A673 (cell line): Measurements from ENCODE around the gene ADAMTSL2. TPM values are rescaled to one million over a fixed set of nuclear protein-coding genes. Genes with fewer than 3 reads are reported as not detected.

ENCODE experiments used
- BruUV-seq: library from RNA; stranded (reverse); fragments of 400-500 nt; replicated peaks from 2 replicates; lab custom pipeline; 2021; lab: Mats Ljungman, UMichigan
- CTCF ChIA-PET: fragments of 300-600 bp; sonication (Branson Sonifier 250); formaldehyde crosslinking; loops from one replicate; lab custom pipeline; 2022; ENCODE audit warnings: antibody characterized with exemption; lab: Charles Lee
- POLR2A ChIA-PET: fragments of 300-600 bp; sonication (Branson Sonifier 250); formaldehyde crosslinking; loops from one replicate; lab custom pipeline; 2022; ENCODE audit warnings: antibody characterized with exemption; ENCODE audit not compliant: low non-redundant PET; lab: Charles Lee
- DNase-seq: peaks from one replicate; pipeline ENCODE4 v3.0.0-alpha.2; 2015; ENCODE audit warnings: low spot score
- H3K27ac ChIP-seq: fragments of 200-600 bp; sonication (generic); 2 replicates; pipeline ENCODE4 v1.5.1; 2016; ENCODE audit warnings: mixed run types, low read depth, mild to moderate bottlenecking, mixed read lengths, antibody characterized with exemption, low read length; ENCODE audit not compliant: poor library complexity, severe bottlenecking
- H3K27me3 ChIP-seq: fragments of 200-600 bp; sonication (generic); replicated peaks from 2 replicates; pipeline ENCODE4 v1.6.1; 2017; ENCODE audit warnings: mixed run types, low read depth, mild to moderate bottlenecking, mixed read lengths, antibody characterized with exemption, low read length; ENCODE audit not compliant: insufficient read depth, poor library complexity
- H3K36me3 ChIP-seq: fragments of 200-600 bp; sonication (generic); 2 replicates; pipeline ENCODE4 v1.6.1; 2016; ENCODE audit warnings: mixed run types, mild to moderate bottlenecking, mixed read lengths, antibody characterized with exemption, low read length; ENCODE audit not compliant: insufficient read depth, poor library complexity, severe bottlenecking
- H3K4me1 ChIP-seq: fragments of 200-600 bp; sonication (generic); 2 replicates; pipeline ENCODE4 v1.6.1; 2017; ENCODE audit warnings: mixed run types, mild to moderate bottlenecking, mixed read lengths, antibody characterized with exemption, low read length; ENCODE audit not compliant: insufficient read depth, poor library complexity, severe bottlenecking
- H3K4me3 ChIP-seq: fragments of 200-600 bp; sonication (generic); 2 replicates; pipeline ENCODE4 v1.5.1; 2016; ENCODE audit warnings: low read depth, mixed run types, mild to moderate bottlenecking, mixed read lengths, low read length; ENCODE audit not compliant: poor library complexity, severe bottlenecking
- H3K9me3 ChIP-seq: fragments of 200-600 bp; sonication (generic); 2 replicates; pipeline ENCODE4 v1.6.1; 2016; ENCODE audit warnings: mixed run types, low read depth, mild to moderate bottlenecking, mixed read lengths, antibody characterized with exemption, low read length; ENCODE audit not compliant: poor library complexity, severe bottlenecking
- EZH2 ChIP-seq: fragments of 200-600 bp; sonication (generic); IDR thresholded peaks from 2 replicates; pipeline ENCODE4 v1.6.1; 2017; ENCODE audit warnings: borderline replicate concordance, low read depth, mild to moderate bottlenecking, mixed read lengths, antibody characterized with exemption, low read length; ENCODE audit not compliant: poor library complexity, severe bottlenecking
- intact Hi-C: fragments of 100-400 bp; cut with micrococcal nuclease; formaldehyde crosslinking; loops from one replicate; pipeline ENCODE4 v1.10.0; 2022; ENCODE audit not compliant: unreplicated experiment
- total RNA-seq: library from RNA; stranded (reverse); gene quantifications from 2 replicates; pipeline ENCODE4 v1.2.3, GENCODE V29; 2021
- TF ChIP-seq, protein P1 (sequence below): fragments of 300-800, 200-600 bp; sonication (generic); conservative IDR thresholded peaks from 2 replicates; pipeline ENCODE4 v1.5.1; 2017; ENCODE audit warnings: low read depth, mild to moderate bottlenecking, antibody characterized with exemption, low read length, moderate library complexity, mixed read lengths

ADAMTSL2 gene
- total RNA-seq, 1 experiment from 2014 or later = 0.06 TPM

DNA sequence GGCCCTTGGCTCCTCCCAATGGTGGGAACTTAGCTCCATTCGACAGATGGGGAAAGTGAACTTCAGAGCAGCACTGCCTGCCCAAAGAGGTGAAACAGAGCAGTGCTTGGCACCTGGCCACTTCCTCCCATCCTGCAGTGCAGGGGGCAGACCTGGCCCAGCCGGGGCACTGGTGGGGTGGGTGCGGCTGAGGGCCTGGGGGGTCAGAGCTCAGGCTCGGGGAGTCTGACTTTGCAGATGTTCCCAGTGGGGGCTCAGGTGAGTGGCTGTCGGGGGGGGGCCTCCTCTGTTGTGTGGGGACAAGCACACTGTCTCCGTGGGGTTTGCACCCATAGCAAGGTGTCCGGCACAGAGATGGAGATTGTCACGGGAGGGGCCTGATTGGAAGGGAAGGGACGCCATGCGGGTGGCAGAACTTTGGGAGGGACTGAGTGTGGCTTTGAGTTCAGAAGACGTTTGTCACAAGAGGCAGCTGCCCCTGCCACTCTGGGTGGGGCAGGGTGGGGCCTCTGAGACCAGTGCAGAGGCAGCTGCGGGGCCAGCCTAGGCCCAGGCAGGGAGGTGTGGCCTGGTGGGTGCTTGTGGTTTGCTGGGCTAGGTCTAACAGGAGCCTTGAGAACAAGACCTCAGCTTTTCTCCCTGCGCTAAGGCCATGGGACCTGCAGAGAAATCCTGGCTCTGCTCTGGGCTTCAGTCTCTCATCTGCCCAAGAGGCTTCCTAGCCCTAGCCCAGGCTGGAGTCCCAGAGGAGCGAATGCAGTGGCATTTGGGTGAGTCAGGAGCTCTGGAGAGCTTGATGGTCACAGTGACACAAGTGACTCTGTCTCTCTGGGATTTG, 12.2 kb upstream of the ADAMTSL2 start:
- Histone ChIP-seq H3K9me3 (no peaks in the 10 kb centered on the region), H3K27me3 (no peaks in the 10 kb centered on the region), H3K36me3 (no peaks in the 10 kb centered on the region), H3K27ac (no peak overlapping the region), H3K4me3 (no peak overlapping the region), H3K4me1 (peaks cover 15% of the 10 kb centered on the region)
- TF ChIP-seq EZH2 = no peak
- ChIA-PET CTCF (interaction anchor here (0.6 kb wide), 1 partner anchor 23 kb away, joined by 3 read pairs; no protein-coding TSS in a partner anchor), POLR2A (no interaction called here)
- intact Hi-C loops = no loop called here
- no peak for DNase-seq
- BruUV-seq = no TSS peak

DNA sequence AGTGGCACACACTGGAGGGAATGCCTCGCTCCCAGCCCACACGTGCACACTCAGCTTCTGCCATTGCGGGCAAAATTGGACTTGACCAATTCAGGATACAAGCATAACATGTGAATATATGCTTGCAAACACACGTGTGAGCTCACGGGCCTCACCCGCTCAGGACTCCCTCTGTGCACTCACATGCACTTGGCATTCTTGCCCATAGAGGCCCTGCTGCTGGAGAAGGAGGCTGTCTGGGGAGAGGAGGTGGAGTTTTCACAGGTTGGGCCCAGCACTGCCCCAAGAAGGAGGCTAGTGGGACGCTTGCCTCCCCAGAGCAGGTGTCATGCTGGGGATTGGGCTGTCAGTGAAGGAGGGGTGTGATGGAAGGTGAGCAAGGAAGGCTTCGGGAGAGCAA, 11.4 kb upstream of the ADAMTSL2 start:
- BruUV-seq = no TSS peak
- Histone ChIP-seq H3K4me1 (peaks cover 19% of the 10 kb centered on the region), H3K27ac (no peak overlapping the region), H3K27me3 (no peaks in the 10 kb centered on the region), H3K9me3 (no peaks in the 10 kb centered on the region), H3K36me3 (no peaks in the 10 kb centered on the region), H3K4me3 (no peak overlapping the region)
- no peak for DNase-seq
- intact Hi-C loops = no loop called here
- TF ChIP-seq, protein P1, sequence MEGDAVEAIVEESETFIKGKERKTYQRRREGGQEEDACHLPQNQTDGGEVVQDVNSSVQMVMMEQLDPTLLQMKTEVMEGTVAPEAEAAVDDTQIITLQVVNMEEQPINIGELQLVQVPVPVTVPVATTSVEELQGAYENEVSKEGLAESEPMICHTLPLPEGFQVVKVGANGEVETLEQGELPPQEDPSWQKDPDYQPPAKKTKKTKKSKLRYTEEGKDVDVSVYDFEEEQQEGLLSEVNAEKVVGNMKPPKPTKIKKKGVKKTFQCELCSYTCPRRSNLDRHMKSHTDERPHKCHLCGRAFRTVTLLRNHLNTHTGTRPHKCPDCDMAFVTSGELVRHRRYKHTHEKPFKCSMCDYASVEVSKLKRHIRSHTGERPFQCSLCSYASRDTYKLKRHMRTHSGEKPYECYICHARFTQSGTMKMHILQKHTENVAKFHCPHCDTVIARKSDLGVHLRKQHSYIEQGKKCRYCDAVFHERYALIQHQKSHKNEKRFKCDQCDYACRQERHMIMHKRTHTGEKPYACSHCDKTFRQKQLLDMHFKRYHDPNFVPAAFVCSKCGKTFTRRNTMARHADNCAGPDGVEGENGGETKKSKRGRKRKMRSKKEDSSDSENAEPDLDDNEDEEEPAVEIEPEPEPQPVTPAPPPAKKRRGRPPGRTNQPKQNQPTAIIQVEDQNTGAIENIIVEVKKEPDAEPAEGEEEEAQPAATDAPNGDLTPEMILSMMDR = no peak
- no peak for TF ChIP-seq EZH2
- ChIA-PET CTCF (no interaction called here), POLR2A (no interaction called here)

DNA sequence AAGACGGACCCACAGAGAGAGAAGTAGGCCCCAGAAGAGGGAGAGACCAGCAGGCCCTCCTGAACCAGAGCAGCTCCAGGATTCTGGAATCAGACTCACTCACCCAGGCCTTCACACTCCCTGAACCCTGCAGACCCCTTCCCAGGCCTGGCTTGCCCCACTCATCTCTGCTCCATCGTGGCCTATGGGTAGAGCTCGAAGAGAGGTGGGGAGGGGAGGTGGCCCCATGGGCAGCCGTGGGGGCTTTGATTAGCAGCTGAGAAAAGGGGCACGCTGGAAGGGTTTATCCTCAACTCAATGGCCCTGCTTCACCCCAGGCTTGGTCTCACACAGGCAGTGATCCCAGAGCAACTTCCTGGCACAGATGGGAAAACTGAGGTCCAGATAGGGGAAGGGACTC, 10.4 kb upstream of the ADAMTSL2 start:
- no peak for DNase-seq
- ChIA-PET POLR2A (interaction anchor here (0.6 kb wide), 1 partner anchor 81 kb away, joined by 4 read pairs; no protein-coding TSS in a partner anchor), CTCF (no interaction called here)
- BruUV-seq = no TSS peak
- no peak overlapping the region for H3K27ac ChIP-seq
- no peak overlapping the region for H3K4me3 ChIP-seq
- no peaks in the 10 kb centered on the region for H3K27me3 ChIP-seq
- H3K4me1 ChIP-seq = peaks cover 19% of the 10 kb centered on the region
- H3K9me3 ChIP-seq = no peaks in the 10 kb centered on the region
- no peaks in the 10 kb centered on the region for H3K36me3 ChIP-seq
- intact Hi-C loops = no loop called here
- TF ChIP-seq EZH2 = no peak
- TF ChIP-seq, protein P1 = no peak
